Retina (tissue), 1 donor: Measurements from ENCODE around the gene TFF1.

ENCODE experiments used
- DNase-seq: peaks from one replicate; pipeline ENCODE4 v3.0.0-alpha.2; 2016

The TFF1 gene

DNA sequence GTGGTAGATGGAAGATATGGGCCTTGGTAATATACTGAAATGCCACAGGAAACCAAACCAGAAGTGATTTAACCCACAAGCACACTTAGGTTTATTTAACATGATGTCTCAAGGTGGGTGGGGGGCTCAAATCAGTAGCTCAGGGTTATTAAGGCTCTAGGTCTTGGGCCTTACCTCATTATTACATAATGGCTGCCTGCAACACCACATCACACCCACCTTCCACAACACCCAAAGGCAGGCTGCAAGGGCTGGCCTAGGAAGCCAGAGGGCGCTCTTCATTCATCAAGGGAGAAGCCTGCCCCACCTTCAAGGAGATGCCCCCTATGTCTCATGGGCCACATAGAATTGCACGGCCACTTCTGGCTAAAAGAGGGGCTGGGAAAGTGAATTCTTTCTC is 6.0 kb downstream of the TFF1 start:
- DNase-seq, result no peak

GRCh38 chr21:42358937-42359336 is 7.4 kb downstream of the TFF1 start:
- DNase-seq, result no peak

GRCh38 chr21:42358261-42358660 is 8.1 kb downstream of the TFF1 start:
- DNase-seq, result no peak

GRCh38 chr21:42357307-42357706 is 9.0 kb downstream of the TFF1 start:
- DNase-seq, result no peak

DNA sequence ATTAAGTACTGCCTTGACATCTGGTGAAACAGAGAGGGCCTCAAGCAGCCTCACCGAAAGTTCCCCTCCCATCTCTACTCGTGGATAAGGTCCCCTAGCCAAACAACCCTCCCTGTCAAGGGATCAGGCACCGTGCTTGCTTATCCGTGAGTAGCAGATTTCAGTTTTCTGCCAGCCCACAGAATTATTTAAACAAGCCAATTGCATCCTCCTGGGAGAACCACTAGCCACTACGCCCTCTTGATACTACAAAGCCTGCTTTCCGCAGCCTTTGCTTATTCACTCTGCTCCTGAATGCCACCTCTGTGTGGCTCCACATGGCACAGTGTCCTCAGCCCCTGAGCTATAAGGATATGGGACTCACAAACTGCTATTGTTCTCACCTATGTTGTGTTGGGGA is 9.7 kb downstream of the TFF1 start:
- no peak for DNase-seq

- no peak for DNase-seq
Measured at GRCh38 chr21:42356046-42356445, 10.3 kb downstream of the TFF1 start.

GRCh38 chr21:42353623-42354022 is 12.7 kb downstream of the TFF1 start:
- DNase-seq, result no peak

DNA sequence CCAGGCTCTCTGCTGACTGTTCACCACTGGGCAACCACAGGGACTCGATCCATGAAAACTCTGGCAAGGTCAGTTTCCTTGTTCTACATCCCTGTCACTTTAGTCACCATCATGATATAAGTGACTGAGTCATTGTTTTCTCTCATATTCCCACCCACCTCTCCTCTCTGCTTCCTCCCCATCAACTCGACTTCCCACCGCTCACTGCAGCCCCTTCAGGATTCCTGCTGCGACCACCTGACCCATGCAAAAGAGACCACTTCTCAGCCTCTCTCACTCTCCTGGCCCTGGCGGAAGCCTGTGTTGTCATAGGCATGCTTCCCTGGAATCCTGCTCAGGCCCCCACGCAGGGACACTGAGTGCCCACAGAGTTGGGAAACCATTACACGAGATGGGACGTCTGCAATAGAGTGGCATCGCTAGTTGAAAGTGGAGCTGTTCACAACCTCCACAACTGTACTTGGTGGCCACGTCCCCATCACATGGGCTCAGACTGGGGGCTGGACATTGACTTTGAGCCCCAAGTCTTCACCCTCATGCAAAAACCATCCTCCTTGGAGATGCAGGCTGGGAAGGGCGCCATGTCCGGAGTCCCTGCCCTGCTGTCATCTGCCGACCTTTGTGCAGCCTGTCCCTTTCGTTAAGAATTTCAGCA is 13.8 kb downstream of the TFF1 start:
- no peak for DNase-seq

DNA sequence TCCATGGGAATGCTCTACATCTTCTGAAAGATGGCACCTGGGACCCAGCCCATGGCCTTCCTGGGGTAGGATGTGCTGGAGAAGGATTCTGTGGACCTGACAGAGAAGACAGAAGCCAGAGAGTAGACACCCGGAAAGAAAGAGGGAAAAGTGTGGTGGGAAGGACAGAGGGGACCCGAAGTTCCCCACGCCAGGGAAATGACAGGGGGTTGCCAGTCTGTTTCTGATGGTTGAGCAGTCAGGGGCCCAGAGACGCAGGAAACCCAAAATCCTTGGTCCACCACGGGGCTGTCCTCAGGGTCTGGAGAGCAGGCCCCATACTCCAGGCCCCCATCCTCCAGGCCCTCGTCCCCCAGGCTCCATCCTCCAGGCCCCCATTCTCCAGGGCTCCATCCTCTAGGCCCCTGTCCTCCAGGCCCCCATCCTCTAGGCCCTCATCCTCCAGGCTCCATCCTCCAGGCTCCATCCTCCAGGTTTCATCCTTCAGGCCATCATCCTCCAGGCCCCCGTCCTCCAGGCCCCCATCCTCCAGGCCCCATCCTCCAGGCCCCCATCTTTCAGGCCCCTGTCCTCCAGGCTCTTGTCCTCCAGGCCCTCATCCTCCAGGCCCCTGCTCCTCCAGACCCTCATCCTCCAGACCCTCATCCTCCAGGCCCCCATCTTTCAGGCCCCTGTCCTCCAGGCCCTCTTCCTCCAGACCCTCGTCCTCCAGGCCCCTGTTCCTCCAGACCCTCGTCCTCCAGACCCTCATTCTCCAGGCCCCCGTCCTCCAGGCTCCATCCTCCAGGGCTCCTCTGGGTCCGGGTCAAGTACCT is 14.5 kb downstream of the TFF1 start:
- DNase-seq, result no peak

DNA sequence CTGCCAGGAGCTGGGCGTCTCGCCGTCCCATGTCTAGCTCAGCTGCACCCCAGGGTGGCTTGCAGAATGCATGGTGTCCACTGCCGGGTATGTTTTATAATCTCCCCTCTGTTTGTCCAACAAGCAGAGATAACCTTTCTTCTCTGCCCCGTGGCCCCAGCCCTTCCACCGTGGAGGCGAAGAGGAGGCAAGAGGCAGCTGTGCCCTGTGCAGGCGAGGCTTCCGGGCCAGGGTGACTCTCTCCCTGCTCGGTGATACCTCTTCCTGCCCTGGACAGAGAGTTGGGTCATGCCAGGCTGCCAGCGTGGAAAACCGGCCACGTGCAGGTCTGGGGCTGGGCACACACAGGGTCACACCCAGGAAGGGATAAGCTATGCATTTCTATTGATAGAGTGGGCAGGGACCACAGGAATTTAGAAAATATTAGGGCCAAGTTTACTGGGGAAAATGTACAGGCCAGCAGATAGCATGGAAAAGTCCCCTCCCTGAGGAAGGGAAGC is 15.4 kb downstream of the TFF1 start, which contains the start of gene TFF2:
Gene TFF2, minus strand, starts transcription at position 68 of the 500 bp plus-strand sequence. Its CDS starts 37 bp downstream, at position 31.
- no peak for DNase-seq

DNA sequence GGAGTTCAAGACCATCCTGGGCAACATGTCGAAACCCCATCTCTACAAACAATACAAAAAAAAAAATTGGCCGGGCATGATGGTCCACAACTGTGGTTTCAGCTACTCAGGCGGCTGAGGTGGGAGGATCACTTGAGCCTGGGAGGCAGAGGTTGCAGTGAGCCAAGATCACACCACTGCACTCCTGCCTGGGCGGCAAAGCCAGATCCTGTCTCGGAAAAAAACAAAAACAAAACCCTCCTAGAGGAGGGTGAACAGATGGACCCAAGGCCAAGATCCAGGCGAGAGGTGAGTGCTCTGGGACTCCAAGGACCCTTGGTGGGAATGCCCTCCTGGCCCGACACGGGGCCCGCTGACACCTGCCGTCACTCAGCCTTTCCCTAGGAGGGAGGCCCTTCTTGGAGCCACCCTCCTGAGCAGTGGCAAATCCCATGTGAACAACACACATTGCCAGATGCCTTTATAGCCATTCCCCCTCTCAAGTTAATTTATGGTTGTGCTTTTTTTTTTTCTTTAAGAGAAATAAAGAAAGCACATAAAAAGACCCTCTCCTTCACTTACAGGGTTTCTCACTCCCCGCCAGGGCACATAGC is 15.9 kb downstream of the TFF1 start:
- DNase-seq, result no peak

DNA sequence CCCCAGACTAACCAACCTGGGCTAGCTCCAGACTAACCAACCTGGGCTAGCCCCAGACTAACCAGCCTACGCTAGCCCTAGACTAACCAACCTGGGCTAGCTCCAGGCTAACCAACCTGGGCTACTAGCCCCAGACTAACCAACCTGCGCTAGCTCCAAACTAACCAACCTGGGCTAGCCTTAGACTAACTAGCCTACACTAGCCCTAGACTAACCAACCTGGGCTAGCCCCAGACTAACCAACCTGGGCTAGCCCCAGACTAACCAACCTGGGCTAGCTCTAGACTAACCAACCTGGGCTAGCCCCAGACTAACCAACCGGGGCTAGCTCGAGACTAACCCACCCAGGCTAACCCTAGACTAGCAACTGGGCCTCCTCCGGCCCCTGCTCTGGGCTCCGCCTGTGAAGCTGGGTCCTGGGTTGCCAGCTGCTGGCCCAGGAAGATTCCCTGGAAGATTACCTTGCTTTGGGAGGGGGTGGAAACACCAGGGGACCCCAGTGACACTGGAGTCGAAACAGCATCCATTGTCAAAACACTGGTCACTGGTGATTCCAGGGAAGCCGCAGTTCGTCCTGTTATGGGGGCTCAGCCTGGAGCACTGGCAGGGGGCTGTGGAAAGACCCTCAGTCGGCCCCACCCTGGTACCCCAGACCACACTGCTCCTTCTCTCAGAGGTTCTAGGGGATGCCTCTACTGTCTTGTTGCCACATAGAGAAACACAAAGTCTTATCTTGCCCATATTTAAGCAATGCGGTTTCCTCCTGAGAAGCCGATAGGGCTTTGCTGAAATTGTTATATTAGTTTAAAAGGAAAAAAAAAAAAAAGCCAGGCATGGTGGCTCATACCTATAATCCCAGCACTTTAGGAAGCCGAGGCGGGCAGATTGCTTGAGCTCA is 16.7 kb downstream of the TFF1 start:
- no peak for DNase-seq

GRCh38 chr21:42348762-42349161 is 17.6 kb downstream of the TFF1 start:
- DNase-seq, result no peak

DNA sequence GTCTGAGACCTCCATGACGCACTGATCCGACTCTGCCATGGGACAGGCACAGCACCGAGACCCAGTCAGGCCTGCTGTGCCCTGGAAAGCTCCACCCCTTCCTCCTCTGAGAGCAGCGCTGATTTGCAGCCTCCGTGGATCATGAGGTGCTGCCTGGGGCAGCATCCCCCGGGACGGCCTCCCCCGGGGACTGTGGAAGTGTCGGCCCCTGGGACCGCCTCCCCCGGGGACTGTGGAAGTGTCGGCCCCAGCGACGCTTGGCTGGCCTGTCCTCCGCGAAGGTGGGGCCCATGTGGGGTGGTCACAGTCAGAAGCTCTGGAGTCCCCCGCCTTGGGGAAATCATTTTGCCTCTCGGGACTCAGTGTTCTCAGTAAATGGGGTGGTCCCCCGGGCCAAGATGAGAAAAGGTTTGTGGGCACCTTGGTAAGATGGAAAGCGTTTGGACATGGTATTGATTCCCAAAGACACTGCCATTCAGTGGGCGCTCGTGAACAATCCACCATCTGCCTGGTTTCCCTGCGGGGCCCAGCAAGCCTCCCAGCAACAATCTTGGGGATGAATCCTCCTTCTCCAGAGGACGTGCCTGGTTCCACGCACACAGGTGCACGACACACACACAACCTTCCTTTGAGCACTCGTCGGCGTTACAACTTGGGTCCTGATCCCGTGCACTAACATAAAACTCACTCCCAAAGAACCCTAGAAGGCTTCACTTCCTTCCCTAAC is 18.6 kb downstream of the TFF1 start:
- no peak for DNase-seq

DNA sequence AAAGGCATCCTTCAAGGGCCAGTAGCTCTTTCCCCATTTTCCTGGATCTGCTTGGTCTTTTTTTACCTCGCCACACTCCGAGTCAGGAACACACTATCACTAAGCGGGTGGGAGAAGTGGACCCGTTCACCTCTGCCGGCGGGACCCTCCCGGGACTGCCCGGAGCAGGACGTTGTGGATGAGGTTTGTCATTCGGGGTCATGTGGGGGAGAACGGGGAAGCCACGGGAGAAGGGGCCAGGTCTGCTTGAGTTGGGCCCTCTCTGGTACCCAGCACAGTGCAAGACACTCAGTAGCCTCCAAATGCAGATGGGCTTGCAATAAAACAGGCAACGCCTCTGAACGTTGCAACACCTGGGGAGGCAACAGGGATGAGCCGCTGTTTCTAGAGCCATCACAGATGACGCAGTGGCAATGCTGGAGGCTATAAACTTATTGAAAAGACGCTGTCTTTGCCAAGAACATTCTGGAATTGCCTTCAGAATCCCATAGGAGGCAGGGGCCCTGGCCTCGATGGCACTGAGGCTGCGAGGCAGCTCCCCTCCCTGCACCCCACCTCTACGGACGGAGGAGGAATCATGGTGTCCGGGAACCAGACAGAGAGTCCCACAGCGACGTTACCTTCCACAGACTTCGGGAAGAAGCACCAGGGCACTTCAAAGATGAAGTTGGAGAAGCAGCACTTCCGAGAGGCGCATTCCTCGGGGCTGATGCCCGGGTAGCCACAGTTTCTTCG is 19.3 kb downstream of the TFF1 start:
- no peak for DNase-seq

GRCh38 chr21:42346441-42346840 is 19.9 kb downstream of the TFF1 start:
- DNase-seq, result no peak

- no peak for DNase-seq
Measured at GRCh38 chr21:42344631-42345030, 21.7 kb downstream of the TFF1 start.

DNA sequence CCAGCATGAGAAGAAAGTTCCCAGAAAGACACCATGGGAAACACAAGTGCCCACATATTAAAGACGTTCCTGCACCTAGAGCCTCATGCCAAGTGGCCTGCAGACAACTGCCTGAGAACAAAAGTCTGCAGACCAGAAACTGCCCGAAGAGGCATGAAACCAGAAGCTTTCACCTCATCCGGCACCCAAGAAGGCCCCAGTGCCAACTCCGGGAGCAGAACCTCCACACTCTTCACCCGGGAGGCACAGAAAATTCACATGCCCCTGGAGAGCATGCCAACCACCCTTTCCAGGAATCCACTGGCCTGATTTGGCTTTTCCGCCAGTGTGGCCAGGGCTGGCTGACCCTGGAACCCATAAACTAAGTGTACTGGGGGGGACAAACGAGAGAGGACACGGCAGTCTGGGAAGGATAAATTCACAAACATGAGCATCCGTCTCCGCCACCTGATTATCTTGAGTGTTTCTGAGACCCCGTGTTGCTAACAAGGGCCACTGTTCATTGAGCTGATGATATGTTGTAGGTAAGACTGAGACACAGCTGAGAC is 22.3 kb downstream of the TFF1 start:
- DNase-seq, result no peak

DNA sequence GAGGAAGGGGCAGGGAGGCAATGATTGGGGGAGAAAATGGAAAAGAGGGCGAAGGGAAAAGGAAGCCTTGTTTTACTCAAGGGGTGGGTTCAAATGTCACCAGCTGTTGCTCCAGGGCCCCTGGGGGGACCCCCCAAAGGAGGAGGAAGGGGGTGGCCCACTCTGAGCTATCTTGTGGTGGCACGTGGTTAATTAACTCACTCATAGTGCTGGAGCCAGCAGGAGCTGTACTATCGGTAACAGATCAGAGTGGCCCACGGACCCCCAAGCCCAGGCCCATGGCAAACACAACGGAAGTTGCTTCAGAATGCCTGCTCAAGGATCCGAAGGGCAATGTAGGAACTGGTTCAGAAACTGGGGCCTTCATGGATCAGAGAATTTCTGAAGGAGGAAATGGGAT is 22.8 kb downstream of the TFF1 start:
- DNase-seq, result no peak

DNA sequence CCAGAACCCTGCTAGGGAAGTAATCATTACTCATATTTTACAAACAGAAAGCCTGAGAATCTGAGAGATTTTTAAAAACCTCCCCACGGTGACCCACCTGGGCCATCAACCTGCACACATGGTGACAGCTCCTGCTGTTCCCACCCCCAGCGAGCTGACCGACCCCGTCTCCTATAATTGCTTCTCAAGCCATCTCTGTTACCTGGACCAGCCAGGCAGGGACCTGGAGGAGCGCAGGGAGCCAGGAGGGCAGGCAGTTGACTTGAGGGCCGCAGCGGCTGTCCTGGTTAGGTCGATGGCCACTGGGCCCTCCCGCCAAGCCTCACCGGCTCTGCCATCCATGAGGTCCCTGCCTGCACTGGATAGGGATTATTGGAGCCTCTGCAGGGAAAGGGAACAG is 23.2 kb downstream of the TFF1 start:
- DNase-seq, result no peak
